Smooth muscle cell (in vitro differentiated cells): Measurements from ENCODE around the gene PCNP. TPM values are rescaled to one million over a fixed set of nuclear protein-coding genes. Genes with fewer than 3 reads are reported as not detected.
"Not testable (repeated sequence)": the region's sequence is repeated elsewhere in the genome, so short reads cannot be mapped to it uniquely, and the experiment has no call there.

ENCODE experiments used
- DNase-seq: peaks from one replicate; lab custom pipeline; 2025; ENCODE audit not compliant: unreplicated experiment; lab: John Stamatoyannopoulos, UW
- H2AFZ ChIP-seq: fragments of 200-600 bp; sonication (generic); 2 replicates; pipeline ENCODE4 v1.6.0; 2016; ENCODE audit warnings: antibody characterized with exemption, low read depth, mild to moderate bottlenecking
- H3F3A ChIP-seq: fragments of 200-600 bp; sonication (generic); 2 replicates; pipeline ENCODE4 v1.6.0; 2017; ENCODE audit warnings: antibody characterized with exemption, low read depth
- H3K27ac ChIP-seq: fragments of 200-600 bp; sonication (generic); 2 replicates; pipeline ENCODE4 v1.5.1; 2016; ENCODE audit warnings: low read depth, mild to moderate bottlenecking
- H3K27me3 ChIP-seq: fragments of 200-600 bp; sonication (generic); 2 replicates; pipeline ENCODE4 v1.6.1; 2016; ENCODE audit warnings: low read depth, mild to moderate bottlenecking
- H3K36me3 ChIP-seq: fragments of 200-600 bp; sonication (generic); 2 replicates; pipeline ENCODE4 v1.5.1; 2016; ENCODE audit warnings: low read depth
- H3K4me1 ChIP-seq: fragments of 200-600 bp; sonication (generic); 2 replicates; pipeline ENCODE4 v1.5.1; 2016; ENCODE audit warnings: low read depth
- H3K4me2 ChIP-seq: fragments of 200-600 bp; sonication (generic); 2 replicates; pipeline ENCODE4 v1.6.0; 2016; ENCODE audit warnings: mild to moderate bottlenecking
- H3K4me3 ChIP-seq: fragments of 200-600 bp; sonication (generic); 2 replicates; pipeline ENCODE4 v1.5.1; 2016; ENCODE audit warnings: mild to moderate bottlenecking
- H3K79me2 ChIP-seq: fragments of 200-600 bp; sonication (generic); 2 replicates; pipeline ENCODE4 v1.6.0; 2016; ENCODE audit warnings: low read depth, mild to moderate bottlenecking
- H3K9ac ChIP-seq: fragments of 200-600 bp; sonication (generic); 2 replicates; pipeline ENCODE4 v1.6.0; 2016; ENCODE audit warnings: low read depth
- H3K9me3 ChIP-seq: fragments of 200-600 bp; sonication (generic); replicated peaks from 2 replicates; pipeline ENCODE4 v1.5.1; 2016; ENCODE audit warnings: low read depth
- H4K20me1 ChIP-seq: fragments of 200-600 bp; sonication (generic); 2 replicates; pipeline ENCODE4 v1.6.0; 2016; ENCODE audit warnings: low read depth
- CTCF ChIP-seq: fragments of 200-600 bp; sonication (generic); IDR thresholded peaks from 2 replicates; pipeline ENCODE4 v1.5.1; 2017; ENCODE audit warnings: borderline replicate concordance, mild to moderate bottlenecking, antibody characterized with exemption; ENCODE audit not compliant: insufficient read depth, poor library complexity, severe bottlenecking
- WGBS: methylation state at CpG from one replicate; pipeline ENCODE4 v1.1.7; 2016; ENCODE audit warnings: low lambda C conversion rate; 5-methylcytosine and 5-hydroxymethylcytosine counted together
- polyA plus RNA-seq: library from polyadenylated mRNA; unstranded; fragments of >200 nt; fragmentation: Nextera tagmentation; extraction: Ambion mirVana; gene quantifications from 2 replicates; pipeline ENCODE4 v1.2.1, GENCODE V29; 2016
- total RNA-seq: library from RNA; depleted of rRNA; stranded (reverse); fragments of >200 nt; gene quantifications from 2 replicates; pipeline ENCODE4 v1.2.3, GENCODE V29; 2014

The PCNP gene
- total and polyA plus RNA-seq, 2 experiments from 2014 or later, result 105 to 137 TPM

- Histone ChIP-seq H3K27ac (no peak overlapping the region), H2AFZ (no peak overlapping the region), H3K4me2 (no peak overlapping the region), H3K79me2 (no peaks in the 10 kb centered on the region), H3K9me3 (no peaks in the 10 kb centered on the region), H3K27me3 (no peaks in the 10 kb centered on the region), H3K4me3 (no peak overlapping the region), H3K4me1 (no peaks in the 10 kb centered on the region), H4K20me1 (no peaks in the 10 kb centered on the region), H3K9ac (no peak overlapping the region), H3K36me3 (no peaks in the 10 kb centered on the region), H3F3A (no peaks in the 10 kb centered on the region)
- WGBS, result 70% methylated on average over 2 of the region's 2 CpGs
- TF ChIP-seq CTCF, result no peak
- no peak for DNase-seq
Measured at GRCh38 chr3:101611023-101611422, 37.0 kb downstream of the PCNP start.

- H3K27me3 ChIP-seq, H3K27ac ChIP-seq, H4K20me1 ChIP-seq, H3K4me3 ChIP-seq, H3K4me2 ChIP-seq, H3F3A ChIP-seq, H3K36me3 ChIP-seq, H2AFZ ChIP-seq, H3K9ac ChIP-seq, H3K4me1 ChIP-seq, DNase-seq, H3K79me2 ChIP-seq, H3K9me3 ChIP-seq: not testable (repeated sequence)
- WGBS, result 89% methylated on average over 9 of the region's 9 CpGs
Measured at GRCh38 chr3:101613014-101613413, 39.0 kb downstream of the PCNP start.

GRCh38 chr3:101615525-101615924, 41.5 kb downstream of the PCNP start:
- no peak for TF ChIP-seq CTCF
- no peaks in the 10 kb centered on the region for H3F3A ChIP-seq
- no peak overlapping the region for H3K9ac ChIP-seq
- H3K9me3 ChIP-seq, result no peaks in the 10 kb centered on the region
- H3K4me2 ChIP-seq, result no peak overlapping the region
- H3K36me3 ChIP-seq, result no peaks in the 10 kb centered on the region
- H3K27ac ChIP-seq, result no peak overlapping the region
- 94% methylated on average over 6 of the region's 6 CpGs for whole genome bisulfite sequencing
- H3K79me2 ChIP-seq, result no peaks in the 10 kb centered on the region
- no peak overlapping the region for H2AFZ ChIP-seq
- H3K4me1 ChIP-seq, result no peaks in the 10 kb centered on the region
- H4K20me1 ChIP-seq, result no peaks in the 10 kb centered on the region
- H3K27me3 ChIP-seq, result no peaks in the 10 kb centered on the region
- H3K4me3 ChIP-seq, result no peak overlapping the region
- no peak for DNase-seq

- Histone ChIP-seq H3K9me3 (no peaks in the 10 kb centered on the region), H3K4me3 (no peak overlapping the region), H3K79me2 (no peaks in the 10 kb centered on the region), H4K20me1 (no peaks in the 10 kb centered on the region), H2AFZ (no peak overlapping the region), H3K4me2 (no peak overlapping the region), H3K27ac (no peak overlapping the region), H3K9ac (no peak overlapping the region), H3K36me3 (no peaks in the 10 kb centered on the region), H3K4me1 (no peaks in the 10 kb centered on the region), H3F3A (no peaks in the 10 kb centered on the region), H3K27me3 (no peaks in the 10 kb centered on the region)
- DNase-seq, result no peak
- no peak for TF ChIP-seq CTCF
- WGBS, result 95% methylated on average over 7 of the region's 7 CpGs
Measured at GRCh38 chr3:101617478-101617877, 43.5 kb downstream of the PCNP start.
